ENCODE measurements around the gene CAPN8.

Gene CAPN8

DNA sequence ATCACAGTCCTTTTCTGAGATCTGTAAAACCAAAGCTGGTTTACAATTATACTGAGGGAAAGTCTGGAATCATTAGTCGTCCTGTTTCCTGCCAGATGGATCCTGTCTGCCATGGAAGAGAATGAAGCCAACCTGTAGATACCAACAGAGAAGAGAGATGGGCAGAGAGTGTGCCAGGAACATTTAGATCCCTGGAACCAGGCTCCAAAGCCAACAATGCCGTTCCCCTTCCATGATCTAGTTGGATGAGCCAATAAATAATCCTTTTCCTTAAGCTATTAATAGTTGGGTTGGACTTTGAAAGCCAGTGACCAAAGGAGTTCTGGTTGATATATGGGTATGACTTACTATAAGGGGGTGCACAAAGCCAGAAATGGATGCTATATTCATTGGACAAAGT, 15.0 kb downstream of the CAPN8 start:
- Histone ChIP-seq H3K9me2 (replicated peaks; ENCODE audit: control insufficient read depth, low read length) (no peaks in the 10 kb centered on the region), H3K36me3 (ENCODE audit: control insufficient read depth, low read length) (no peaks in the 10 kb centered on the region), H3K9me3 (ENCODE audit: control insufficient read depth, insufficient read depth, low read length) (no peaks in the 10 kb centered on the region), H3K4me2 (ENCODE audit: low read length) (no peak overlapping the region), H3K27ac (ENCODE audit: low read depth, low read length) (no peak overlapping the region), H3K4me1 (ENCODE audit: control insufficient read depth, low read length) (no peaks in the 10 kb centered on the region), H3K4me3 (ENCODE audit: low read length) (no peak overlapping the region), H3K79me2 (ENCODE audit: control insufficient read depth, low read length) (no peaks in the 10 kb centered on the region), H4K20me1 (ENCODE audit: control insufficient read depth, insufficient read depth, low read depth, low read length) (no peaks in the 10 kb centered on the region), H3F3A (ENCODE audit: control insufficient read depth, insufficient read depth) (no peaks in the 10 kb centered on the region), H3K27me3 (ENCODE audit: control insufficient read depth, low read length) (no peaks in the 10 kb centered on the region)
- no peak for TF ChIP-seq EZH2phosphoT487 (IDR thresholded peaks at IDR 0.05; ENCODE audit: borderline replicate concordance, low read length)
- TF ChIP-seq, protein P1, sequence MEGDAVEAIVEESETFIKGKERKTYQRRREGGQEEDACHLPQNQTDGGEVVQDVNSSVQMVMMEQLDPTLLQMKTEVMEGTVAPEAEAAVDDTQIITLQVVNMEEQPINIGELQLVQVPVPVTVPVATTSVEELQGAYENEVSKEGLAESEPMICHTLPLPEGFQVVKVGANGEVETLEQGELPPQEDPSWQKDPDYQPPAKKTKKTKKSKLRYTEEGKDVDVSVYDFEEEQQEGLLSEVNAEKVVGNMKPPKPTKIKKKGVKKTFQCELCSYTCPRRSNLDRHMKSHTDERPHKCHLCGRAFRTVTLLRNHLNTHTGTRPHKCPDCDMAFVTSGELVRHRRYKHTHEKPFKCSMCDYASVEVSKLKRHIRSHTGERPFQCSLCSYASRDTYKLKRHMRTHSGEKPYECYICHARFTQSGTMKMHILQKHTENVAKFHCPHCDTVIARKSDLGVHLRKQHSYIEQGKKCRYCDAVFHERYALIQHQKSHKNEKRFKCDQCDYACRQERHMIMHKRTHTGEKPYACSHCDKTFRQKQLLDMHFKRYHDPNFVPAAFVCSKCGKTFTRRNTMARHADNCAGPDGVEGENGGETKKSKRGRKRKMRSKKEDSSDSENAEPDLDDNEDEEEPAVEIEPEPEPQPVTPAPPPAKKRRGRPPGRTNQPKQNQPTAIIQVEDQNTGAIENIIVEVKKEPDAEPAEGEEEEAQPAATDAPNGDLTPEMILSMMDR (IDR thresholded peaks at IDR 0.05; ENCODE audit: low read depth, low read length, poor library complexity, severe bottlenecking), result no peak

DNA sequence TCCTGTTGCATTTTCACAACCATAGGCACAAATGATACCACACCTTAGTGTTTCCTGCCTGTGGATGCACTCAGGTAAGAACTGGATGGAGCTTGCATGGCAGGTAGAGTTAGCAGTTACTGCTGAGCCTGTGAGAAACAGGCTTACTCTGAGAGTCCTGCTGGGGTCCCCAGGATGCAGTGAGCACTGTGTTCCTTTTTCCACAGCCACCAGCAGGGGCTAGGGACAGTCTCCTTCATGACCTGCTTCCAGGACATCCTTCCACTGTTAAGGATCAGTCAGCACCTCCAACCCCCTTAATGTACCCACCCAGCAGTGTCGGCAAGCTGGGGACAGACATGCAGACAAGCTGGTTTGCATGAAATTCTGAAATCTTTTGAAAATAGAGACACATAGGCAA, 16.3 kb downstream of the CAPN8 start:
- Histone ChIP-seq H3K79me2 (ENCODE audit: control insufficient read depth, low read length) (no peaks in the 10 kb centered on the region), H3K4me1 (ENCODE audit: control insufficient read depth, low read length) (no peaks in the 10 kb centered on the region)
- TF ChIP-seq, protein P1 (IDR thresholded peaks at IDR 0.05; ENCODE audit: low read depth, low read length, poor library complexity, severe bottlenecking), result no peak
- TF ChIP-seq EZH2phosphoT487 (IDR thresholded peaks at IDR 0.05; ENCODE audit: borderline replicate concordance, low read length), result no peak

DNA sequence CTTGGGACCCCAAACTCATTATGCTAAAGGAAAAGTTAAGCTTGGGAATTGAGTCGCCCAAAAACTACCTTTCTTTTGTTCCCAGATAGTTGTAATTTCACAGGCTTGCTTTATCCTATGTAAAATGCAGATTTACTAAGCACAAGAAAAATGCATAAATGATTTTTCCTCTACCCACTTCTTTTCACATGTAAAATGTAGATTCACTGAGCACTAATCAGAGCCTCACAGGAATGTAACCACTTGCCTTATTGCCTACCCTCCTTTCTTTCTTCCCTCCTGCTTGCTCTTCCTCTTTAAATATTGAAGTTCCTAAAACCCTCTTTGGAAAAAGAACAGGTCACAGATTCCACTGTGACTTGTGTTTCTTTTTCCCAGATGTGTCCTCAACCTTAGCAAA, 18.3 kb downstream of the CAPN8 start:
- H3K36me3 ChIP-seq (ENCODE audit: control insufficient read depth, low read length), result no peaks in the 10 kb centered on the region
- H3K4me2 ChIP-seq (ENCODE audit: low read length), result no peak overlapping the region
- H3K27ac ChIP-seq (ENCODE audit: low read depth, low read length), result no peak overlapping the region
- no peaks in the 10 kb centered on the region for H3F3A ChIP-seq (ENCODE audit: control insufficient read depth, insufficient read depth)
- H3K27me3 ChIP-seq (ENCODE audit: control insufficient read depth, low read length), result no peaks in the 10 kb centered on the region
- TF ChIP-seq, protein P1 (IDR thresholded peaks at IDR 0.05; ENCODE audit: low read depth, low read length, poor library complexity, severe bottlenecking), result no peak
- no peak for TF ChIP-seq EZH2phosphoT487 (IDR thresholded peaks at IDR 0.05; ENCODE audit: borderline replicate concordance, low read length)
- H3K4me1 ChIP-seq (ENCODE audit: control insufficient read depth, low read length), result no peaks in the 10 kb centered on the region
- no peaks in the 10 kb centered on the region for H3K79me2 ChIP-seq (ENCODE audit: control insufficient read depth, low read length)
- H3K4me3 ChIP-seq (ENCODE audit: low read length), result no peak overlapping the region
- H3K9me3 ChIP-seq (ENCODE audit: control insufficient read depth, insufficient read depth, low read length), result no peaks in the 10 kb centered on the region
- H4K20me1 ChIP-seq (ENCODE audit: control insufficient read depth, insufficient read depth, low read depth, low read length), result no peaks in the 10 kb centered on the region
- no peaks in the 10 kb centered on the region for H3K9me2 ChIP-seq (replicated peaks; ENCODE audit: control insufficient read depth, low read length)

More for the DNA sequence above, 16.3 kb downstream of the CAPN8 start:
- Histone ChIP-seq H3K36me3 (ENCODE audit: control insufficient read depth, low read length) (no peaks in the 10 kb centered on the region), H3K4me2 (ENCODE audit: low read length) (no peak overlapping the region), H3K4me3 (ENCODE audit: low read length) (no peak overlapping the region), H3F3A (ENCODE audit: control insufficient read depth, insufficient read depth) (no peaks in the 10 kb centered on the region), H4K20me1 (ENCODE audit: control insufficient read depth, insufficient read depth, low read depth, low read length) (no peaks in the 10 kb centered on the region), H3K9me3 (ENCODE audit: control insufficient read depth, insufficient read depth, low read length) (no peaks in the 10 kb centered on the region), H3K27ac (ENCODE audit: low read depth, low read length) (no peak overlapping the region), H3K9me2 (replicated peaks; ENCODE audit: control insufficient read depth, low read length) (no peaks in the 10 kb centered on the region), H3K27me3 (ENCODE audit: control insufficient read depth, low read length) (no peaks in the 10 kb centered on the region)

DNA sequence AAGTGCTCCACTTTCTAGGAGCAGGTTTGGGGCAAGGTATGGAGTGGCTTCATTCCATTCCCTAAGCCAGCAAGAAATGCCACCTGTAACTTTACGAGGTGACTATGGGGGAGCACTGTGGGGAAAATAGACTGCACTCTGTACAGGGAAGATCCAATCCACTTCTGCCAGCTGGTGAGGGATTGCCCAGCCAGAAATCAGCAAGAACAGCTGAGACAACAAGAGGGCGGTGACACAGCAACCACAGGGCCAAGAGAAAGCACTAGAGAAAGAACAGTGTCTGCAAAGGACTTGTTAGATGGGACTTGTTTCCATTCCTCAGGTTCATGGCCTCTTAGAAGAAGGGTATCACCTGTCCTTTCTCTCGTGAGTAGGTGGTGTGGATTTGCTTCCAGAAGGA, 19.6 kb downstream of the CAPN8 start:
- Histone ChIP-seq H3K4me1 (ENCODE audit: control insufficient read depth, low read length) (no peaks in the 10 kb centered on the region), H4K20me1 (ENCODE audit: control insufficient read depth, insufficient read depth, low read depth, low read length) (no peaks in the 10 kb centered on the region), H3K27me3 (ENCODE audit: control insufficient read depth, low read length) (no peaks in the 10 kb centered on the region), H3K27ac (ENCODE audit: low read depth, low read length) (no peak overlapping the region), H3K36me3 (ENCODE audit: control insufficient read depth, low read length) (no peaks in the 10 kb centered on the region), H3K9me2 (replicated peaks; ENCODE audit: control insufficient read depth, low read length) (no peaks in the 10 kb centered on the region), H3K9me3 (ENCODE audit: control insufficient read depth, insufficient read depth, low read length) (no peaks in the 10 kb centered on the region), H3K4me3 (ENCODE audit: low read length) (no peak overlapping the region), H3F3A (ENCODE audit: control insufficient read depth, insufficient read depth) (no peaks in the 10 kb centered on the region), H3K79me2 (ENCODE audit: control insufficient read depth, low read length) (no peaks in the 10 kb centered on the region), H3K4me2 (ENCODE audit: low read length) (no peak overlapping the region)
- TF ChIP-seq, protein P1 (IDR thresholded peaks at IDR 0.05; ENCODE audit: low read depth, low read length, poor library complexity, severe bottlenecking), result no peak
- TF ChIP-seq EZH2phosphoT487 (IDR thresholded peaks at IDR 0.05; ENCODE audit: borderline replicate concordance, low read length), result no peak
